Esophagus squamous epithelium (tissue), 4 donors: ENCODE results near the gene TIPARP.

Source experiments
- CTCF ChIP-seq, 6 experiments: fragments of 450-650 bp in 4 of 6; fragments of 200-600 bp in 2 of 6; sonication (generic) in 2 of 6; IDR thresholded peaks; one replicate each; pipeline ENCODE4 v1.5.1; 2016 to 2019; ENCODE audit warnings: antibody characterized with exemption in 6 of 6, mild to moderate bottlenecking in 4 of 6, moderate library complexity in 4 of 6
- POLR2A ChIP-seq, 4 donors: fragments of 450-650 bp; IDR thresholded peaks; one replicate each; pipeline ENCODE4 v1.6.1; 2017; ENCODE audit warnings: antibody characterized with exemption in 4 of 4, mild to moderate bottlenecking in 4 of 4, moderate library complexity in 3 of 4

GRCh38 chr3:156718622-156719306 lies 44.4 kb downstream of the TIPARP start:
- TF ChIP-seq POLR2A (IDR thresholded peaks at IDR 0.05) (no peak), CTCF (IDR thresholded peaks at IDR 0.05) (no peak)
